Sigmoid colon (tissue), 7 donors: ENCODE measurements around the gene B4GALNT1. TPM values are rescaled to one million over a fixed set of nuclear protein-coding genes. Genes with fewer than 3 reads are reported as not detected.
"Not testable (repeated sequence)": the region's sequence is repeated elsewhere in the genome, so short reads cannot be mapped to it uniquely, and the experiment has no call there.

Experiments
- DNase-seq: peaks from one replicate; pipeline ENCODE4 v3.0.0-alpha.2; 2019
- H3K27ac ChIP-seq, 4 donors: fragments of 200-600 bp; sonication (generic); one replicate each; pipeline ENCODE4 v1.5.1; 2016 to 2019; ENCODE audit warnings: mild to moderate bottlenecking in 1 of 4
- H3K27me3 ChIP-seq, 3 donors: fragments of 200-600 bp; sonication (generic); one replicate each; pipeline ENCODE4 v1.5.1; 2019; ENCODE audit warnings: mild to moderate bottlenecking in 1 of 3
- H3K36me3 ChIP-seq, 4 donors: fragments of 200-600 bp; sonication (generic); one replicate each; pipeline ENCODE4 v1.5.1; 2016 to 2019
- H3K4me1 ChIP-seq, 4 donors: fragments of 200-600 bp; sonication (generic); one replicate each; pipeline ENCODE4 v1.5.1; 2017 to 2019
- H3K4me3 ChIP-seq, 4 donors: fragments of 200-600 bp; sonication (generic); one replicate each; pipeline ENCODE4 v1.5.1; 2017 to 2019; ENCODE audit warnings: mild to moderate bottlenecking in 2 of 4, moderate library complexity in 1 of 4
- H3K9me3 ChIP-seq, 4 donors: fragments of 200-600 bp in 3 of 4; sonication (generic) in 3 of 4; one replicate each; pipeline versions ENCODE4 v1.5.1 to v1.6.1; 2013 to 2019
- EP300 ChIP-seq, 4 donors: sonication (generic); formaldehyde crosslinking; IDR thresholded peaks; one replicate each; pipeline ENCODE4 v1.6.1; 2017; ENCODE audit warnings: antibody characterized with exemption in 4 of 4
- POLR2A ChIP-seq, 2 donors: fragments of 450-650 bp; IDR thresholded peaks; one replicate each; pipeline ENCODE4 v1.6.1; 2016; ENCODE audit warnings: antibody characterized with exemption in 2 of 2, mild to moderate bottlenecking in 2 of 2, moderate library complexity in 2 of 2
- POLR2AphosphoS5 ChIP-seq, 4 donors: sonication (generic); formaldehyde crosslinking; IDR thresholded peaks; one replicate each; pipeline ENCODE4 v1.6.1; 2017; ENCODE audit warnings: antibody characterized with exemption in 4 of 4
- WGBS, 2 donors: extraction: QIAGEN DNeasy Blood & Tissue Kit; methylation state at CpG; one replicate each; pipeline ENCODE4 v1.1.7; 2013; 5-methylcytosine and 5-hydroxymethylcytosine counted together
- intact Hi-C: fragments of 100-400 bp; cut with DNase I; formaldehyde crosslinking; loops from one replicate; pipeline ENCODE4 v1.15.1; 2023
- polyA plus RNA-seq, 3 donors: library from polyadenylated mRNA; stranded (reverse); fragments of 200-250 nt; gene quantifications; one replicate each; pipeline ENCODE4 v1.2.3, GENCODE V29; 2013
- total RNA-seq, 4 donors: library from RNA; depleted of rRNA; stranded (reverse); fragments of >200 nt; gene quantifications; one replicate each; pipeline ENCODE4 v1.1.0, GENCODE V29; 2016
- TF ChIP-seq, protein P1 (sequence below), 4 experiments: fragments of 450-650 bp in 3 of 4; fragments of 200-600 bp in 1 of 4; IDR thresholded peaks; one replicate each; pipeline ENCODE4 v1.5.1; 2016 to 2019; ENCODE audit warnings: antibody characterized with exemption in 4 of 4, mild to moderate bottlenecking in 3 of 4, moderate library complexity in 2 of 4
- donor health status: healthy with polysubstance abuse.
- donor health status: Bipolar disorder and iron deficiency.
- donor health status: healthy.

The B4GALNT1 gene
- total and polyA plus RNA-seq, 7 donors: 0.99 to 4.4 (median 3.2) TPM; not detected in 2

DNA sequence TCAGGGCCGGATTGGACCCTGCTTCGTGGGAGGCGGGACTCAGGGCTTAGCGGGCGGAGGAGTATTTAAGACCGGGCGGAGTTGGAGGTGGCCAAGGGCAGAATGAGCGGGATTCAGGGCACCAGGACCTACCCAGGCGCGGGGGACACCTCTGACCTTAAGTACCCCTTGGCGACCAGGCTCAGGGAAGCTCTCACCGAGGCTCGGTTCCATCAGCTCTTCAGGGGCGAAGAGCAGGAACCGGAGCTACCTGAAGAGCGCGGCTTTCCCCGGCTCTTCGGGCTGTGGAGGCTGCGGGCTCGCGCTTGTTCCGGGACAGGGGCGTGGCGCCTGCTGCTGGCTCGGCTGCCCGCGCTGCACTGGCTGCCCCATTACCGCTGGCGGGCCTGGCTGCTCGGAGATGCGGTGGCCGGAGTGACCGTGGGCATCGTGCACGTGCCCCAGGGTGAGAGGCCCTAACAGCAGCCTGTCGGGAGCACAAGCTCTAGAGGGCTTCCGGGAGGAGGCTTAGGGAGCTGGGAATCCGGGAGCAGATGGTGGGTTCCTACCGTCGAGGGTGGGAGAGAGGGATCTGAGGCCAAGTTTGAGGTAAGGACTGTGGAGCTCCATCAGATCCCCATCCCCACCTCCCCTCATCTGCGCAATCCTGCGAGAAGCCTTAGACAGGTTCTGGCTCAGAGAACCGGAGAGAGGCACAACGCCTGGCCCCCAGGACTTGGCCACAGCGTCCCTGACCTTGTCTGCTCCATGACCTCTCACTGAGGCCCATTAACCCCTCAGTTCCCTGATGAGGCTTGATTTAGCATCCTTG lies 13.4 kb downstream of the B4GALNT1 start:
- intact Hi-C loops: loop anchor here (5.0 kb wide), 1 partner anchor 73 kb away; the partner anchor contains the start of gene OS9

DNA sequence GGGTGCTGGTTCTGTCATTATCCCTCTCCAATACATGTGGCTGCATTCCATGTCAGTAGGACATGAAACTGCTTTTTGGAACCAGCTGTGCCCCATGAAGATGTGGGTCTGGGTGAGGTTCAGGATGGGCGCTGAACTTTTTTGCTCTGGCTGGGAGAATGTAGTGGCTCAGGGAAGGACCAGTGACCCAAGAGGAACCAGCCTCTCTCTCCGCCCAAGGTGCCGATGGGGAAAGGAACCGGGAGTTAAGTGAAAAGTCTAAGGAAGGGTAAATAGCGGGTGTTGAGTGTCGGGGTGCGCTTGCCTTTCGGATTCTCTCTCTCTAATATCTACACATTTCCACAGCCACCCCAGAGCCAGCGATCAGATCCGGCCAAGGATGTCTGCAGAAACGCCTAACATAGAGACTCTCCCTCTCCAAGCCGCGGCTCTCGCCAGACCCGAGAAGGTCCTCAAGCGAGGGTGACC lies 14.0 kb downstream of the B4GALNT1 start:
- TF ChIP-seq EP300 (IDR thresholded peaks at IDR 0.05): no peak
- TF ChIP-seq, protein P1, sequence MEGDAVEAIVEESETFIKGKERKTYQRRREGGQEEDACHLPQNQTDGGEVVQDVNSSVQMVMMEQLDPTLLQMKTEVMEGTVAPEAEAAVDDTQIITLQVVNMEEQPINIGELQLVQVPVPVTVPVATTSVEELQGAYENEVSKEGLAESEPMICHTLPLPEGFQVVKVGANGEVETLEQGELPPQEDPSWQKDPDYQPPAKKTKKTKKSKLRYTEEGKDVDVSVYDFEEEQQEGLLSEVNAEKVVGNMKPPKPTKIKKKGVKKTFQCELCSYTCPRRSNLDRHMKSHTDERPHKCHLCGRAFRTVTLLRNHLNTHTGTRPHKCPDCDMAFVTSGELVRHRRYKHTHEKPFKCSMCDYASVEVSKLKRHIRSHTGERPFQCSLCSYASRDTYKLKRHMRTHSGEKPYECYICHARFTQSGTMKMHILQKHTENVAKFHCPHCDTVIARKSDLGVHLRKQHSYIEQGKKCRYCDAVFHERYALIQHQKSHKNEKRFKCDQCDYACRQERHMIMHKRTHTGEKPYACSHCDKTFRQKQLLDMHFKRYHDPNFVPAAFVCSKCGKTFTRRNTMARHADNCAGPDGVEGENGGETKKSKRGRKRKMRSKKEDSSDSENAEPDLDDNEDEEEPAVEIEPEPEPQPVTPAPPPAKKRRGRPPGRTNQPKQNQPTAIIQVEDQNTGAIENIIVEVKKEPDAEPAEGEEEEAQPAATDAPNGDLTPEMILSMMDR (IDR thresholded peaks at IDR 0.05): no peak
- TF ChIP-seq POLR2A (IDR thresholded peaks at IDR 0.05): no peak
- TF ChIP-seq POLR2AphosphoS5 (IDR thresholded peaks at IDR 0.05): no peak
- Histone ChIP-seq H3K36me3 (peaks cover 16 to 32% (median 22%) of the 10 kb centered on the region in 4 donors), H3K9me3 (no peaks in the 10 kb centered on the region), H3K4me1 (peaks cover 0 to 42% (median 40%) of the 10 kb centered on the region in 4 donors), H3K27ac (no peak overlapping the region), H3K4me3 (no peak overlapping the region), H3K27me3 (peaks cover 0 to 38% (median 4%) of the 10 kb centered on the region in 3 donors)
- peak; percentile 46 for DNase-seq
- intact Hi-C loops: no loop called here
- 42 to 48% methylated on average over 16 of the region's 16 CpGs for WGBS, 2 donors

More for the DNA sequence above, 13.4 kb downstream of the B4GALNT1 start:
- Histone ChIP-seq H3K27me3 (peaks cover 0 to 42% (median 4%) of the 10 kb centered on the region in 3 donors), H3K4me3 (no peak overlapping the region), H3K27ac (no peak overlapping the region), H3K4me1 (peaks cover 0 to 35% (median 33%) of the 10 kb centered on the region in 4 donors), H3K36me3 (peaks cover 16 to 28% (median 21%) of the 10 kb centered on the region in 4 donors), H3K9me3 (no peaks in the 10 kb centered on the region)
- peak in 2 of 4 donors; percentile 3 to 12 for TF ChIP-seq POLR2AphosphoS5 (IDR thresholded peaks at IDR 0.05)
- TF ChIP-seq, protein P1 (IDR thresholded peaks at IDR 0.05): no peak
- no peak for TF ChIP-seq EP300 (IDR thresholded peaks at IDR 0.05)
- TF ChIP-seq POLR2A (IDR thresholded peaks at IDR 0.05): no peak
- DNase-seq: peak; percentile 65
- 11 to 20% methylated on average over 46 of the region's 46 CpGs for WGBS, 2 donors

- peaks cover 16 to 36% (median 23%) of the 10 kb centered on the region in 4 donors for H3K36me3 ChIP-seq
- peaks cover 0 to 47% (median 45%) of the 10 kb centered on the region in 4 donors for H3K4me1 ChIP-seq
- DNase-seq: peak; percentile 24
- H3K9me3 ChIP-seq, intact Hi-C loops, H3K27ac ChIP-seq, H3K4me3 ChIP-seq: not testable (repeated sequence)
- H3K27me3 ChIP-seq: peaks cover 0 to 35% (median 4%) of the 10 kb centered on the region in 3 donors
- 93 to 94% methylated on average over 6 of the region's 6 CpGs for WGBS, 2 donors
Measured at GRCh38 chr12:57618431-57618830, 14.6 kb downstream of the B4GALNT1 start.

GRCh38 chr12:57617942-57618341 lies 15.1 kb downstream of the B4GALNT1 start:
- no peak overlapping the region for H3K27ac ChIP-seq
- no peak for TF ChIP-seq POLR2A (IDR thresholded peaks at IDR 0.05)
- TF ChIP-seq, protein P1 (IDR thresholded peaks at IDR 0.05): no peak
- TF ChIP-seq EP300 (IDR thresholded peaks at IDR 0.05): no peak
- TF ChIP-seq POLR2AphosphoS5 (IDR thresholded peaks at IDR 0.05): no peak
- H3K27me3 ChIP-seq: peaks cover 0 to 32% (median 4%) of the 10 kb centered on the region in 3 donors
- peak; percentile 41 for DNase-seq
- peaks cover 16 to 39% (median 25%) of the 10 kb centered on the region in 4 donors for H3K36me3 ChIP-seq
- no peak overlapping the region for H3K4me3 ChIP-seq
- H3K4me1 ChIP-seq: peaks cover 0 to 52% (median 50%) of the 10 kb centered on the region in 4 donors
- H3K9me3 ChIP-seq: no peaks in the 10 kb centered on the region
- 54 to 58% methylated on average over 11 of the region's 11 CpGs for WGBS, 2 donors
- intact Hi-C loops: no loop called here
